ENCODE measurements around the gene FN3K.
A peak's percentile ranks its signal among the peaks of the same experiment; 100 is the strongest.
"Not testable (repeated sequence)": the region's sequence is repeated elsewhere in the genome, so short reads cannot be mapped to it uniquely, and the experiment has no call there.

The FN3K gene

GRCh38 chr17:82775001-82775823, 39.8 kb downstream of the FN3K start:
- peak; percentile 63 for DNase-seq (ENCODE audit: low spot score)

- DNase-seq (ENCODE audit: low spot score) = no peak
Measured at GRCh38 chr17:82776454-82776853, 41.0 kb downstream of the FN3K start.

DNA sequence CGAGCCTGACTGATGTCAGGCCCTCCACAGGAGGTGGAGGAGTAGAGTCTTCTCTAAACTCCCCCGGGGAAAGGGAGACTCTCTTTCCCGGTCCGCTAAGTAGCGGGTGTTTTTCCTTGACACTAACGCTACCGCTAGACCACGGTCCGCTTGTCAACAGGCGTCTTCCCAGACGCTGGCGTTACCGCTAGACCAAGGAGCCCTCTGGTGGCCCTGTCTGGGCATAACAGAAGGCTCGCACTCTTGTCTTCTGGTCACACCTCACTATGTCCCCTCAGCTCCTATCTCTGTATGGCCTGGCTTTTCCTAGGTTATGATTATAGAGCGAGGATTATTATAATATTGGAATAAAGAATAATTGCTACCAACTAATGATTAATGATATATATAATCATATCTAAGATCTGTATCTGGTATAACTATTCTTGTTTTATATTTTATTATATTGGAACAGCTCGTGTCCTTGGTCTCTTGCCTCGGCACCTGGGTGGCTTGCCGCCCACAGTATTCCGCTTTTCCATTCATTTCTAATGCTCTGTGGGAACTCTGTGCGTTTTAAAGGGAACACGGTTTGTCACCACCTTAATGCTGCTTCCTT, 42.5 kb downstream of the FN3K start:
- not testable (repeated sequence) for DNase-seq (ENCODE audit: low spot score)

GRCh38 chr17:82779541-82779940, 44.1 kb downstream of the FN3K start:
- DNase-seq (ENCODE audit: low spot score) = no peak

GRCh38 chr17:82780195-82780594, 44.8 kb downstream of the FN3K start:
- DNase-seq (ENCODE audit: low spot score) = no peak

GRCh38 chr17:82780971-82781893, 45.8 kb downstream of the FN3K start:
- no peak for DNase-seq (ENCODE audit: low spot score)

DNA sequence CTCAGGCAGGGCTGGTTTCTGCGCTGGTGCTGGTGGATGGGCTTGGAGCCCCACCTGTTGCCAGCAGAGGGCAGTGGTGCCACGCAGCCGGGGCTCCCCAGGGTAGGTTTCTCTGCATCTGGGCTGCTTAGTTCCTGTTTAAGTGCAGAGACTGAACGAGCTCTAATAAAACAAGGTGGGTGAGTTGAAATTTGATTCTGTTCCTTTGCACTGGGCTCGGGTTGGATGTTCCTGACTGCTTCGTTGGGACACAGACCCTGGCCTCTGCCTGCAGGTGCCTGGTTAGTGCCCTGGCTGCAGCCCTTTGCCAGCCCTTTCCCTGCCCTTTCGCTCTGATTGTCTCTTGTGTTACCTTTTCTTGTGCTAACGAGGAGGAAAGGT, 46.5 kb downstream of the FN3K start:
- DNase-seq (ENCODE audit: low spot score) = peak; percentile 69

DNA sequence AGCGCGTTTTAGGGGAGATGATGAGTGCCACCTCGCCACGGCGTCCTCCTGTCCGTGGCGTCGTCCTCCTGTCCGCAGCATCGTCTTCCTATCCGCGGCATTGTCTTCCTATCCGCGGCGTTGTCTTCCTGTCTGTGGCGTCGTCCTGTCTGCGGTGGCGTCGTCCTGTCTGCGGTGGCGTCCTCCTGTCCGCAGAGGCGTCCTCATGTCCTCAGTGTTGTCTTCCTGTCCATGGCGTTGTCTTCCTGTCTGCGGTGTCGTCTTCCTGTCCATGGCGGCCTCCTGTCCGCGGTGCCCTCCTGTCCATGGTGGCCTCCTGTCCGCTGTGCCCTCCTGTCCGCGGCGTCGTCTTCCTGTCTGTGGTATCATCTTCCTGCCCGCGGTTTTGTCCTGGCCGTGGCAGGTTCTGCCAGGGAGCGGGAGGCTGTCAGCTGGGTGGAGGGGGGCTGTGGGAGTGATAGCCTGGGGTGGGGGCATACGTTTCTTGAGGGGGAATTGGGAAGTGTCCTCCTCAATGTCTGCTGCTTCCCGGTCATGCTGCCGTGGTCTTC, 47.3 kb downstream of the FN3K start:
- DNase-seq (ENCODE audit: low spot score) = no peak

GRCh38 chr17:82783498-82783897, 48.1 kb downstream of the FN3K start:
- no peak for DNase-seq (ENCODE audit: low spot score)

GRCh38 chr17:82785581-82785980, 50.2 kb downstream of the FN3K start:
- DNase-seq (ENCODE audit: low spot score) = not testable (repeated sequence)

- DNase-seq (ENCODE audit: low spot score) = no peak
Measured at GRCh38 chr17:82786427-82786826, 51.0 kb downstream of the FN3K start.

DNA sequence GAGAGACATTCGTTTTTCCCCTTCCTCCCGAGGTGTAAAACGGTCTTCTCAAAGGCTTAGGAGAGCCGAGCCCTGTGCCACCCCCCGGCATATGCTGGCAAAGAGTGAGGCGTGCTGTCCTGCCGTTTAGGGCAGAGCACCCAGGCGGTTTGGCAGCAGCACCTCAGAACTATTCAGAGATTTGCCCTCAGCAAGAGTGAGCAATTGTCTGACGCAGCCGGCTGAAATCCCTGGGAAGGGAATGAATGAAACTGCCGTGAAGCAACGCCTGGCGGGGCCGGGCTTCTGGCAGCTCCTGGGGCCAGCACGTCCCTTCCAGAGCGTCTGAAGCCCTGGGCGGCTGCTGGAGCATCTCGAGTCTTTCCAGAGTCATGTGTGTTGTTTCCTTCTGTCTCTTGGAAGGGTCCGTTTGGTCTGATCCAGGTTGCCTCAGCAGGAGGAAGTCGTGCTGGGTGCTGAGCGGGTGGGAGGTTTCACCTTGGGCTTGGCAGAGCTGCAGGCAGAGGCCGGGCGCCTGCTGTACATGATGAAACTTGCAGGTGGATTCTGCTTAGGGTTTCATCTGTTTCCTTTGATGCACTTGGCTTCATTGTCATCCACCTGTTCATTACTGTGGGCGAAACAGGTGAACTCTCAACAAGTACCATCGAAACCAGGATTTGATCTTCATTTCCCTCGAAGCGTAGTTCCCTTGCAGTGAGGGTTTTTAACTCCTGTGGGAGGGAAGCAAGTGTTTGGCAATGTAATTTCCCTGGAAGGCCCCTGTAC, 51.9 kb downstream of the FN3K start:
- no peak for DNase-seq (ENCODE audit: low spot score)

- no peak for DNase-seq (ENCODE audit: low spot score)
Measured at GRCh38 chr17:82788206-82789001, 53.0 kb downstream of the FN3K start.

DNA sequence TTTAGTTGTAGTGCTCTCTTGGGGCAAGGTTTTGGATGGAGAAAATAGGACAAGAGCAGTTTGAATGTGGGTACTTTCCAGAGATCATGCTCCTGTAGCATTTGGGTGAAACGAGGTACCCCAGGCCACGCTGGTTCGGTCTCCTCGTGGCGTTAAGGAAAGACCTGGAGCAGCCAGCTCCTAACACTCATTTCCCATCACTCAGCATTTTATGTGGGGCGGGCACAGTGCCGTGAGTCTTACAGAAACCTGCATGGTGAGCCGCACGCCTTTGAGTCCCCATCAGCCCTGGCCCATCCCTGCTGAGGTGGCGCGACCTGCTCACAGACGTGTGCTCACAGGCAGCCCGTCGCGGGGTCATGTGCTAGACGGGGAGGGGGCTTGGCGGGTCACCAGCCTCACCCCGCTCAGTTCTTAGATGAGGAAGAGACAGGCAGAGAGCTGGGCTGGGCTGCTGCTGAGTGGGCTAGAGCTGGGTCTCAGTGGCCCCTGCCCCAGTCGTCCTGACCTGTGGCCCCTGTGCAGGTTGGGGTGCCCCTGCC, 53.7 kb downstream of the FN3K start:
- no peak for DNase-seq (ENCODE audit: low spot score)

- DNase-seq (ENCODE audit: low spot score) = no peak
Measured at GRCh38 chr17:82789806-82790205, 54.4 kb downstream of the FN3K start.

GRCh38 chr17:82790391-82790790, 55.0 kb downstream of the FN3K start:
- no peak for DNase-seq (ENCODE audit: low spot score)

- DNase-seq (ENCODE audit: low spot score) = peak; percentile 89
Measured at GRCh38 chr17:82791532-82791931, 56.1 kb downstream of the FN3K start.

DNA sequence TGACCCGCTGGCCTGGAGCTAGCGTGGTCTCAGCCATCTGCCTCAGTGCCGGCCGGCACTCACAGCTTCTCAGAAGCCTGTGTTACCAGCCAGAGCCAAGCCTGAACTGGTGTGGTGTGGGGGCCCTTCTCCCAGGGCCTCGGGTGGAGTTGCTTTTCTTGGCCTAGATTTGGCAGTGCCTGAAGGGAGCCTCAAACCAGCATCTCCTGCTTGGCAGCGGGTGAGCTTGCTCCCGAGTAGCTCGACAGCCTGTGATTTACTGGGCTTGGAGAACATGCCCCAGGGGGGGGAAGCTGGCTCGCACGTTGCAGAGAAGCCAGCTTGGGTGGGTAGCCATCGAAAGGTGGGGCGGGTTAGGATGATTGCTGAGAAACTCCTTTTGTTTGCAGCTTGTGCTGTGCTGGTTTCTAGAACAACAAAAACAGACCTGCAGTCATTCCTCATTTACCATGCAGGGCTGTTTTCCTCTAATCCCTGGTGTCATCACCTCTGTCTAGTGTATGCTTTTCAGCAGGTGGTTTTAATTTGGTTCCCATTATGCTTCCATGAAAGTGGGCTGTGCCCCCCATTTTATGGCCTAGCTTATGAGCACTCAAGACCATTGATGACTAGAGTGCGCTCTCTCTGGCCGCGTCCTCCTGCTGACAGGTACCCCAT, 58.7 kb downstream of the FN3K start:
- DNase-seq (ENCODE audit: low spot score) = no peak

DNA sequence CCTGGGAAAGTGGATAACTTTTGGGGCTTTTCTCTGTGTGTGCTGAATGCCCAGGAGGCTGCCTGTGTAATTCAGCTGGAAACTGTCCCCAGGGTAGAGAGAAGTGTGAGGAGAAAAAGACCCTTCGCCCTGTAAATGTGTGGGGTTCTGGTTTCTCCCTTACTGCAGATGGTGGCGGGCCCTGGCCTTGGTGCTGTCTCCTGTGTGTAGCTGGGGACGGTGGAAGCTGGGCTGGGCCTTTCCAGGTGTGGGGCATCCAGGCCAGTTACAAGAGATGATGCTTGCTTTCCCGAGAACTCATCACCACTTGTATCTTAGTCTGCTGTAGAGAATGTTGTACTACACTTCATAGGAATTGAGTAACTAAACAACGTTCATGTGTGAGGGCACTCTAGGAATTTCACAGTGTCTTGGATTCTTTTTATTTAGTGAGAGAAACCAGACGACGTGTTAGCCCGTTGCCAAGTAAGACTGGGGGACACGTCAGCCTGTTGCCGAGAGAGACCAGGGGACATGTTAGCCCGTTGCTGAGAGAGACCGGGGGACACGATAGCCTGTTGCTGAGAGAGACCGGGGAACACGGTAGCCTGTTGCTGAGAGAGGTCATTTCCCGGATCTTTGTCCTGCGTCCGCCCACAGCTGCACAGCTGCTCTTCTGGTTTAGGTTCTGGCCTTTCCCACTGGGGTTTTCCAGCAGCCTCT, 59.5 kb downstream of the FN3K start:
- no peak for DNase-seq (ENCODE audit: low spot score)

All from kidney tubule cell (primary cell).